ENCODE results near the gene CEP57.

The CEP57 gene

GRCh38 chr11:95789506-95790122 is 684 bp upstream of the CEP57 start, which contains the start of gene FAM76B:
TSS of gene FAM76B (minus strand) at chr11:95789782. CDS start at chr11:95789478, 304 bp downstream.
- peak within 1 kb of the TSS; percentile 80 for H3K27ac ChIP-seq (ENCODE audit: extremely low read depth, low read depth, low read length)
- no peaks in the 10 kb centered on the region for H3K4me1 ChIP-seq (ENCODE audit: control insufficient read depth, insufficient read depth, low read length)
- peak within 1 kb of the TSS; percentile 99 for H3K4me3 ChIP-seq (ENCODE audit: low read depth, low read length)
- POLR2A ChIA-PET, result interaction anchor here (0.5 to 4.2 kb wide), 17 partner anchors 8 to 816 kb away, joined by 3 to 19 read pairs (median 4); partner anchors contain the start of genes CCDC82, CWC15, JRKL and KDM4D
- CTCF ChIA-PET, result interaction anchor here (0.6 to 1.5 kb wide), 3 partner anchors 363 to 637 kb away, joined by 3 to 4 read pairs (median 4); no protein-coding TSS in a partner anchor
- no peaks in the 10 kb centered on the region for H3K9me3 ChIP-seq (ENCODE audit: control insufficient read depth, insufficient read depth, low read depth, low read length)
- H3K36me3 ChIP-seq (ENCODE audit: control insufficient read depth in 2 of 2, insufficient read depth in 1 of 2, low read length in 2 of 2), result peaks cover 12 to 31% of the 10 kb centered on the region in 2 experiments
- TF ChIP-seq, protein P1, sequence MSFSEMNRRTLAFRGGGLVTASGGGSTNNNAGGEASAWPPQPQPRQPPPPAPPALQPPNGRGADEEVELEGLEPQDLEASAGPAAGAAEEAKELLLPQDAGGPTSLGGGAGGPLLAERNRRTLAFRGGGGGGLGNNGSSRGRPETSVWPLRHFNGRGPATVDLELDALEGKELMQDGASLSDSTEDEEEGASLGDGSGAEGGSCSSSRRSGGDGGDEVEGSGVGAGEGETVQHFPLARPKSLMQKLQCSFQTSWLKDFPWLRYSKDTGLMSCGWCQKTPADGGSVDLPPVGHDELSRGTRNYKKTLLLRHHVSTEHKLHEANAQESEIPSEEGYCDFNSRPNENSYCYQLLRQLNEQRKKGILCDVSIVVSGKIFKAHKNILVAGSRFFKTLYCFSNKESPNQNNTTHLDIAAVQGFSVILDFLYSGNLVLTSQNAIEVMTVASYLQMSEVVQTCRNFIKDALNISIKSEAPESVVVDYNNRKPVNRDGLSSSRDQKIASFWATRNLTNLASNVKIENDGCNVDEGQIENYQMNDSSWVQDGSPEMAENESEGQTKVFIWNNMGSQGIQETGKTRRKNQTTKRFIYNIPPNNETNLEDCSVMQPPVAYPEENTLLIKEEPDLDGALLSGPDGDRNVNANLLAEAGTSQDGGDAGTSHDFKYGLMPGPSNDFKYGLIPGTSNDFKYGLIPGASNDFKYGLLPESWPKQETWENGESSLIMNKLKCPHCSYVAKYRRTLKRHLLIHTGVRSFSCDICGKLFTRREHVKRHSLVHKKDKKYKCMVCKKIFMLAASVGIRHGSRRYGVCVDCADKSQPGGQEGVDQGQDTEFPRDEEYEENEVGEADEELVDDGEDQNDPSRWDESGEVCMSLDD (tag by site-specific recombination; IDR thresholded peaks at IDR 0.05), result peak; percentile 76
- TF ChIP-seq ZNF239 (tag by site-specific recombination; IDR thresholded peaks at IDR 0.05), result no peak
- no peak for TF ChIP-seq ZNF792 (tag by site-specific recombination; IDR thresholded peaks at IDR 0.05)
- TF ChIP-seq ZNF350 (tag by site-specific recombination; IDR thresholded peaks at IDR 0.05), result peak; percentile 94; the same call in 1 of the 2 replicates
- TF ChIP-seq ZBTB26 (tag by site-specific recombination; optimal IDR thresholded peaks at IDR 0.05), result peak; percentile 82
- TF ChIP-seq KLF7 (tag by site-specific recombination; IDR thresholded peaks at IDR 0.05; ENCODE audit: borderline replicate concordance), result no peak; the same call in none of the 2 replicates
- TF ChIP-seq SP7 (tag by site-specific recombination; IDR thresholded peaks at IDR 0.05), result peak; percentile 41; the same call in 1 of the 2 replicates
- TF ChIP-seq ZBTB48 (tag by site-specific recombination; IDR thresholded peaks at IDR 0.05), result no peak
- no peak for TF ChIP-seq ZBTB7A (tag by site-specific recombination; IDR thresholded peaks at IDR 0.05; ENCODE audit: low read depth)
- peak; percentile 84 for TF ChIP-seq PATZ1 (tag by site-specific recombination; IDR thresholded peaks at IDR 0.05)
- TF ChIP-seq KLF16 (tag by site-specific recombination; IDR thresholded peaks at IDR 0.05), result 0 out of 2 replicates have a peak, but pooled peaks have one; percentile 59
- TF ChIP-seq ZNF341 (tag by site-specific recombination; IDR thresholded peaks at IDR 0.05; ENCODE audit: low read depth), result peak; percentile 88
- no peak for TF ChIP-seq ZNF37A (tag by site-specific recombination; IDR thresholded peaks at IDR 0.05)
- no peak for TF ChIP-seq ZNF473 (tag by site-specific recombination; IDR thresholded peaks at IDR 0.05)
- TF ChIP-seq SCRT1 (tag by site-specific recombination; IDR thresholded peaks at IDR 0.05; ENCODE audit: borderline replicate concordance), result no peak
- peak; percentile 95 for TF ChIP-seq ZFHX2 (tag by site-specific recombination; conservative IDR thresholded peaks at IDR 0.05)
- TF ChIP-seq, protein P2, sequence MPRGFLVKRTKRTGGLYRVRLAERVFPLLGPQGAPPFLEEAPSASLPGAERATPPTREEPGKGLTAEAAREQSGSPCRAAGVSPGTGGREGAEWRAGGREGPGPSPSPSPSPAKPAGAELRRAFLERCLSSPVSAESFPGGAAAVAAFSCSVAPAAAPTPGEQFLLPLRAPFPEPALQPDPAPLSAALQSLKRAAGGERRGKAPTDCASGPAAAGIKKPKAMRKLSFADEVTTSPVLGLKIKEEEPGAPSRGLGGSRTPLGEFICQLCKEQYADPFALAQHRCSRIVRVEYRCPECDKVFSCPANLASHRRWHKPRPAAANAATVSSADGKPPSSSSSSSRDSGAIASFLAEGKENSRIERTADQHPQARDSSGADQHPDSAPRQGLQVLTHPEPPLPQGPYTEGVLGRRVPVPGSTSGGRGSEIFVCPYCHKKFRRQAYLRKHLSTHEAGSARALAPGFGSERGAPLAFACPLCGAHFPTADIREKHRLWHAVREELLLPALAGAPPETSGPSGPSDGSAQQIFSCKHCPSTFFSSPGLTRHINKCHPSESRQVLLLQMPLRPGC (tag by site-specific recombination; IDR thresholded peaks at IDR 0.05), result peak; percentile 35; the same call in 1 of the 2 replicates
- peak; percentile 92 for TF ChIP-seq ZBTB21 (tag by site-specific recombination; IDR thresholded peaks at IDR 0.05)
- TF ChIP-seq HOXC10 (CRISPR knock-in tag; IDR thresholded peaks at IDR 0.05), result no peak
- TF ChIP-seq, protein P3, sequence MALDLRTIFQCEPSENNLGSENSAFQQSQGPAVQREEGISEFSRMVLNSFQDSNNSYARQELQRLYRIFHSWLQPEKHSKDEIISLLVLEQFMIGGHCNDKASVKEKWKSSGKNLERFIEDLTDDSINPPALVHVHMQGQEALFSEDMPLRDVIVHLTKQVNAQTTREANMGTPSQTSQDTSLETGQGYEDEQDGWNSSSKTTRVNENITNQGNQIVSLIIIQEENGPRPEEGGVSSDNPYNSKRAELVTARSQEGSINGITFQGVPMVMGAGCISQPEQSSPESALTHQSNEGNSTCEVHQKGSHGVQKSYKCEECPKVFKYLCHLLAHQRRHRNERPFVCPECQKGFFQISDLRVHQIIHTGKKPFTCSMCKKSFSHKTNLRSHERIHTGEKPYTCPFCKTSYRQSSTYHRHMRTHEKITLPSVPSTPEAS (tag by site-specific recombination; IDR thresholded peaks at IDR 0.05), result no peak
- no peak; the same call in 1 of the 2 replicates for TF ChIP-seq BCL11B (tag by site-specific recombination; IDR thresholded peaks at IDR 0.05; ENCODE audit: low read depth)
- peak; percentile 82 for TF ChIP-seq ZNF518A (tag by site-specific recombination; conservative IDR thresholded peaks at IDR 0.05; ENCODE audit: low read depth)
